Chondrocyte (in vitro differentiated cells): ENCODE measurements around the gene SLC35F3. TPM values are rescaled to one million over a fixed set of nuclear protein-coding genes. Genes with fewer than 3 reads are reported as not detected.

Experiments
- DNase-seq: peaks from one replicate; pipeline ENCODE4 v3.0.0; 2021; ENCODE audit warnings: mixed read lengths, low spot score
- H3K27ac Mint-ChIP-seq: one replicate; pipeline ENCODE4 v1.8.0; 2021; ENCODE audit warnings: mild to moderate bottlenecking, moderate library complexity, mixed read lengths; ENCODE audit not compliant: unreplicated experiment
- H3K27me3 Mint-ChIP-seq: 2 replicates; pipeline ENCODE4 v1.8.0; 2021; ENCODE audit warnings: low read depth, mixed read lengths
- H3K36me3 Mint-ChIP-seq: 2 replicates; pipeline ENCODE4 v1.8.0; 2021; ENCODE audit warnings: low read depth, mixed read lengths
- H3K4me1 Mint-ChIP-seq: 2 replicates; pipeline ENCODE4 v1.8.0; 2021; ENCODE audit warnings: low read depth, mild to moderate bottlenecking, mixed read lengths
- H3K4me3 Mint-ChIP-seq: one replicate; pipeline ENCODE4 v1.8.0; 2021; ENCODE audit warnings: mild to moderate bottlenecking, moderate library complexity, mixed read lengths; ENCODE audit not compliant: unreplicated experiment
- H3K9me3 Mint-ChIP-seq: 2 replicates; pipeline ENCODE4 v1.8.0; 2021; ENCODE audit warnings: low read depth, mixed read lengths
- CTCF ChIP-seq: fragments of 200-600 bp; sonication (generic); IDR thresholded peaks from 2 replicates; pipeline ENCODE4 v1.5.0; 2021; ENCODE audit warnings: antibody characterized with exemption, mild to moderate bottlenecking, moderate library complexity
- total RNA-seq: library from RNA; stranded (reverse); gene quantifications from 3 replicates; pipeline ENCODE4 v1.2.1, GENCODE V29; 2021

The SLC35F3 gene
- total RNA-seq, 1 donor from 2014 or later, result not detected

- H3K9me3 Mint-ChIP-seq, result no peaks in the 10 kb centered on the region
- H3K4me1 Mint-ChIP-seq, result no peaks in the 10 kb centered on the region
- no peaks in the 10 kb centered on the region for H3K36me3 Mint-ChIP-seq
- no peak overlapping the region for H3K27ac Mint-ChIP-seq
- DNase-seq, result no peak
- TF ChIP-seq CTCF, result no peak
- peaks cover 8% of the 10 kb centered on the region for H3K27me3 Mint-ChIP-seq
- H3K4me3 Mint-ChIP-seq, result no peak overlapping the region
These were observed 168.3 kb downstream of the SLC35F3 start for GRCh38 chr1:234072793-234073192.

GRCh38 chr1:234078143-234078542 is 173.7 kb downstream of the SLC35F3 start:
- Mint-ChIP-seq H3K36me3 (no peaks in the 10 kb centered on the region), H3K9me3 (no peaks in the 10 kb centered on the region), H3K4me3 (no peak overlapping the region), H3K27ac (no peak overlapping the region), H3K27me3 (peaks cover 18% of the 10 kb centered on the region), H3K4me1 (no peaks in the 10 kb centered on the region)
- no peak for DNase-seq
- no peak for TF ChIP-seq CTCF

- no peak for DNase-seq
- Mint-ChIP-seq H3K4me3 (no peak overlapping the region), H3K27ac (no peak overlapping the region), H3K4me1 (no peaks in the 10 kb centered on the region), H3K27me3 (peaks cover 12% of the 10 kb centered on the region), H3K9me3 (no peaks in the 10 kb centered on the region), H3K36me3 (no peaks in the 10 kb centered on the region)
- no peak for TF ChIP-seq CTCF
These were observed 175.4 kb downstream of the SLC35F3 start for GRCh38 chr1:234079896-234080295.

- H3K4me1 Mint-ChIP-seq, result no peaks in the 10 kb centered on the region
- TF ChIP-seq CTCF, result no peak
- H3K36me3 Mint-ChIP-seq, result no peaks in the 10 kb centered on the region
- no peak overlapping the region for H3K4me3 Mint-ChIP-seq
- H3K27me3 Mint-ChIP-seq, result peaks cover 10% of the 10 kb centered on the region
- H3K9me3 Mint-ChIP-seq, result no peaks in the 10 kb centered on the region
- DNase-seq, result no peak
- H3K27ac Mint-ChIP-seq, result no peak overlapping the region
These were observed 179.0 kb downstream of the SLC35F3 start for GRCh38 chr1:234083460-234083859.

GRCh38 chr1:234089396-234089795 is 184.9 kb downstream of the SLC35F3 start:
- H3K4me3 Mint-ChIP-seq, result no peak overlapping the region
- peak; percentile 14 for TF ChIP-seq CTCF
- H3K27me3 Mint-ChIP-seq, result peaks cover 11% of the 10 kb centered on the region
- DNase-seq, result no peak
- H3K36me3 Mint-ChIP-seq, result no peaks in the 10 kb centered on the region
- peaks cover 10% of the 10 kb centered on the region for H3K9me3 Mint-ChIP-seq
- H3K27ac Mint-ChIP-seq, result no peak overlapping the region
- H3K4me1 Mint-ChIP-seq, result no peaks in the 10 kb centered on the region
